Endothelial cell (in vitro differentiated cells): Measurements from ENCODE around the gene IFT88. TPM values are rescaled to one million over a fixed set of nuclear protein-coding genes. Genes with fewer than 3 reads are reported as not detected.

ENCODE experiments used
- DNase-seq: peaks from one replicate; pipeline ENCODE4 v3.0.0; 2021; ENCODE audit warnings: low spot score
- H3K27ac Mint-ChIP-seq: one replicate; pipeline ENCODE4 v1.8.0; 2021; ENCODE audit warnings: mixed read lengths, inconsistent platforms; ENCODE audit not compliant: unreplicated experiment
- H3K27me3 Mint-ChIP-seq: one replicate; pipeline ENCODE4 v1.8.0; 2021; ENCODE audit warnings: mild to moderate bottlenecking, moderate library complexity, mixed read lengths, inconsistent platforms; ENCODE audit not compliant: unreplicated experiment
- H3K36me3 Mint-ChIP-seq: one replicate; pipeline ENCODE4 v1.8.0; 2021; ENCODE audit warnings: mild to moderate bottlenecking, low read depth, mixed read lengths, inconsistent platforms; ENCODE audit not compliant: unreplicated experiment
- H3K4me1 Mint-ChIP-seq: one replicate; pipeline ENCODE4 v1.8.0; 2021; ENCODE audit warnings: mild to moderate bottlenecking, mixed read lengths, inconsistent platforms; ENCODE audit not compliant: unreplicated experiment
- H3K4me3 Mint-ChIP-seq: one replicate; pipeline ENCODE4 v1.8.0; 2021; ENCODE audit warnings: mild to moderate bottlenecking, mixed read lengths, inconsistent platforms; ENCODE audit not compliant: unreplicated experiment
- H3K9me3 Mint-ChIP-seq: one replicate; pipeline ENCODE4 v1.8.0; 2021; ENCODE audit warnings: mixed read lengths, inconsistent platforms; ENCODE audit not compliant: unreplicated experiment
- total RNA-seq: library from RNA; stranded (reverse); fragmentation: NEBNext Ultra II Directional; extraction: Animal tissue kit (Norgen Biotek cat#: 25700); gene quantifications from one replicate; pipeline ENCODE4 v1.2.1, GENCODE V29; 2021; ENCODE audit not compliant: unreplicated experiment
- TF ChIP-seq, protein P1 (sequence below): fragments of 200-600 bp; sonication (generic); IDR thresholded peaks from one replicate; pipeline ENCODE4 v1.5.0; 2021; ENCODE audit warnings: antibody characterized with exemption; ENCODE audit not compliant: unreplicated experiment

IFT88 gene
- total RNA-seq, 1 donor from 2014 or later: 7.8 TPM

DNA sequence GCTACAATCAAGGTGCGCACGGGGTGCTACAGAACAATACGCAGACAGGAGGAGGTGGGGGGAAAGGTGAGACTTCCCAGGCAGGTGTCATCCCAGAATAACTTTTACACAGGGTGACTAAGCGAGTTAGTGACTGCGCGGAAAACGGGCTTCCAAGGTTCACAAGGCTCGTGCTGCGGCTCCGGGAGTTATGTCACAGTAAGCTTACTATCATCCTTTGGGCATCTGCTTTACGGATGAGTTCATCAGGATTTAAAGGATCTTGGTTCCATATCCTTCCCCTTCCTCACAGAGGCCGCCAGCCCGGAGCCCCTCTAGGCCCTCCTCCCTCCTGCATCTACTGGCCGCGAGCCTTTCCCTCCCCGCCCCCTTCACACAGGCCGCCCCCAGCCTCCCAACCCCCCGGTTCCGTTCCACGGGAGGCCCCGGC lies 474 bp upstream of the IFT88 start:
- peak overlapping the region; percentile 93 for H3K4me3 Mint-ChIP-seq
- TF ChIP-seq, protein P1, sequence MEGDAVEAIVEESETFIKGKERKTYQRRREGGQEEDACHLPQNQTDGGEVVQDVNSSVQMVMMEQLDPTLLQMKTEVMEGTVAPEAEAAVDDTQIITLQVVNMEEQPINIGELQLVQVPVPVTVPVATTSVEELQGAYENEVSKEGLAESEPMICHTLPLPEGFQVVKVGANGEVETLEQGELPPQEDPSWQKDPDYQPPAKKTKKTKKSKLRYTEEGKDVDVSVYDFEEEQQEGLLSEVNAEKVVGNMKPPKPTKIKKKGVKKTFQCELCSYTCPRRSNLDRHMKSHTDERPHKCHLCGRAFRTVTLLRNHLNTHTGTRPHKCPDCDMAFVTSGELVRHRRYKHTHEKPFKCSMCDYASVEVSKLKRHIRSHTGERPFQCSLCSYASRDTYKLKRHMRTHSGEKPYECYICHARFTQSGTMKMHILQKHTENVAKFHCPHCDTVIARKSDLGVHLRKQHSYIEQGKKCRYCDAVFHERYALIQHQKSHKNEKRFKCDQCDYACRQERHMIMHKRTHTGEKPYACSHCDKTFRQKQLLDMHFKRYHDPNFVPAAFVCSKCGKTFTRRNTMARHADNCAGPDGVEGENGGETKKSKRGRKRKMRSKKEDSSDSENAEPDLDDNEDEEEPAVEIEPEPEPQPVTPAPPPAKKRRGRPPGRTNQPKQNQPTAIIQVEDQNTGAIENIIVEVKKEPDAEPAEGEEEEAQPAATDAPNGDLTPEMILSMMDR: no peak
- H3K27ac Mint-ChIP-seq: peak overlapping the region; percentile 97
- DNase-seq: no peak
- H3K36me3 Mint-ChIP-seq: peaks cover 14% of the 10 kb centered on the region
- H3K9me3 Mint-ChIP-seq: no peaks in the 10 kb centered on the region
- peaks cover 14% of the 10 kb centered on the region for H3K27me3 Mint-ChIP-seq
- peaks cover 7% of the 10 kb centered on the region for H3K4me1 Mint-ChIP-seq

DNA sequence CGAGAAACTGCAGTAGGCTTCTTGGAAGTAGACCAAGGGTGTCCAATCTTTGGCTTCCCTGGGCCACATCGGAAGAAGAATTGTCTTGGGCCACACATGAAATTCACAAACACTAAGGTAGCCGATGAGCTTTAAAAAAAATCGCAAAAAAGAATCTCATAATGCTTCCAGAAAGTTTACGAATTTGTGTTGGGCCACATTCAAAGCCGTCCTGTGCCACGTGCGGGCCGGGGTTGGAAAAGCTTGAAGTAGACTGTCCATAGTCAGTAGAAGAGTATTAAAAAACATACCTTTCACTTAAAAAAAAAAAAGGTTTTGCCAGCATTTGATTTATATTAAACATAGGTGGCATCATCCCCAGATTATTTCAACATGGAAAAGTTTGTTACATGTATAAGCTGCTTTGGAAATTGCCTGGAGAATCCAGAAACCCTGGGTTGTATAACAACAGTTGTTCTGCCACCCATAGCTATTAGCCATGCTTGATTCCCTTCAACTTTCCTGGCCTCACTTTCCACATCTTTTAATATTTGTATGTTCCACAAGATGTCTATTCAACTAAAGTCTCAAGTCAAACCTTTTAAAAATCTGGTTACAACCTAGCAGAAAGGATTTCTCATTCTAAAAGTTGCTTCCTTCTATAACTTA lies 1.0 kb downstream of the IFT88 start:
- Mint-ChIP-seq H3K36me3 (peaks cover 14% of the 10 kb centered on the region), H3K4me3 (peak overlapping the region; percentile 92), H3K27ac (peak overlapping the region; percentile 95), H3K9me3 (no peaks in the 10 kb centered on the region), H3K4me1 (peaks cover 7% of the 10 kb centered on the region), H3K27me3 (peaks cover 12% of the 10 kb centered on the region)
- no peak for DNase-seq
- TF ChIP-seq, protein P1: no peak

DNA sequence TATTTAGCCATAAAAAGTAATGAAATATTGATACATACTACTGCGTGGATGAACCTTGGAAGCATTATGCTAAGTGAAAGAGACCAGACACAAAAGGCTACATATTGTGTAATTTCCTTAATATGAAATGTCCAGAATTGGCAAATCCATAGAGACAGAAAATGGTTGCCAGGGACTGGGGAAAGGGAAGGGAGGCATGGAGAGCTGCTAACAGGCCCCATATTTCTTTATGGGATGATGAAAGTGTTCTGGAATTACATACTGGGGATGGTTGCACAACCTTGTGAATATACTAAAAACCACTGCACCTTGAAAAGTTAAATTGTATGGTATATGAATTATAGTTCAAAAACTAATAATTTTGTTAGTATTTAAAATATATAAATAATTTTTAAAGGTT lies 3.6 kb downstream of the IFT88 start:
- Mint-ChIP-seq H3K36me3 (peaks cover 6% of the 10 kb centered on the region), H3K4me3 (no peak overlapping the region), H3K27ac (no peak overlapping the region), H3K9me3 (no peaks in the 10 kb centered on the region), H3K27me3 (peaks cover 5% of the 10 kb centered on the region), H3K4me1 (peaks cover 7% of the 10 kb centered on the region)
- TF ChIP-seq, protein P1: no peak
- DNase-seq: no peak

DNA sequence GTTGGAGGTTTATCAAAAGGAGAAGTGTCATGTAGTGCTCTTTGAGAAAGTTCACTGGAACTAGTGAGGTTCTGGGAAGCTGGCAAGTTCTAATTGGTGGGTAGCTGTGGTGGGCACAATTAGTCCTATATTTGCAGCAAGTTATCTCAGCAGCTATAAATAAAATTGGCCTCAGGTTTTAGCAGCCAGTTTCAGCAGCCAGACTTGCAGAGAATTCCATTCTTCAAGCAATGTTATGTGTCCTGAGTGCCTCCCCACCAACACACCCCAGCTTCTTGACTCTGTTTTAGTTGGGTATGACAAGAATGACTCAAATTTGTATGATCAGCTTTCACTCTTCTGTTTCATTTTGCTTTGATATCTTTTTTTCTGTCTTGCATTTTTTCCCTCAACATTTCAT lies 4.7 kb downstream of the IFT88 start:
- Mint-ChIP-seq H3K27ac (no peak overlapping the region), H3K36me3 (peaks cover 10% of the 10 kb centered on the region), H3K4me1 (peaks cover 7% of the 10 kb centered on the region), H3K9me3 (no peaks in the 10 kb centered on the region), H3K27me3 (peaks cover 5% of the 10 kb centered on the region), H3K4me3 (no peak overlapping the region)
- DNase-seq: no peak
- TF ChIP-seq, protein P1: no peak

DNA sequence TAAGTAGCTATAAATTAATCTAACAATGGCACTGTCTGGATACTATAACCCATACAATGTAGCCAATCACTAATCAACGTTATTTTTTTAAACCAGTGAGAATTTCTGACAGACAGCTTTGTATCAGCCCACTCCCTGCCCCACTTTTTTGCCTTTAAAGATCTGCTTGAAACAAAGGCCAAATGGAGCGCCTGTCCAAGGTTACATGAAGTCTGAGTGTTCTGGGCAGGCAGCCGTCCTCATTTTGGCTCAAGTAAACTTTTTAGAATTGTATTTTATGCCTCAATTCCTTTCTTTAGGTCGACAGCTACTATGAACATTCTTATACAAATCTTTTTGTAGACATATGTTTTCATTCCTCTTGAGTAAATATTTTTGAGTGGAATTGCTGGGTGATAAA lies 6.2 kb downstream of the IFT88 start:
- Mint-ChIP-seq H3K36me3 (peaks cover 9% of the 10 kb centered on the region), H3K4me3 (no peak overlapping the region)

More for the DNA sequence above, 6.2 kb downstream of the IFT88 start:
- TF ChIP-seq, protein P1: no peak
- H3K9me3 Mint-ChIP-seq: no peaks in the 10 kb centered on the region
- no peak overlapping the region for H3K27ac Mint-ChIP-seq
- no peak for DNase-seq
- H3K27me3 Mint-ChIP-seq: no peaks in the 10 kb centered on the region
- no peaks in the 10 kb centered on the region for H3K4me1 Mint-ChIP-seq
